Measurements from ENCODE around the gene SREBF1.

- TF ChIP-seq CTCF (conservative IDR thresholded peaks at IDR 0.05; ENCODE audit: low read depth, low read length) (no peak), EZH2 (IDR thresholded peaks at IDR 0.05; ENCODE audit: low read length, unreplicated experiment) (no peak), EZH2phosphoT487 (IDR thresholded peaks at IDR 0.05; ENCODE audit: borderline replicate concordance, low read length) (no peak)
These were observed 14.2 kb downstream of the SREBF1 start for GRCh38 chr17:17822616-17823015.
